ENCODE results near the gene SYNGR3. TPM values are rescaled to one million over a fixed set of nuclear protein-coding genes. Genes with fewer than 3 reads are reported as not detected.

SYNGR3 gene
- total and polyA plus RNA-seq, 2 of the 13 experiments (the other 11 are each of a cell fraction or from before 2014, with no cell fraction given): 0.97 to 5.7 TPM

GRCh38 chr16:2009791-2010510 lies 20.2 kb downstream of the SYNGR3 start, which contains the start of gene ZNF598 (continued):
- no peak for TF ChIP-seq SOX5 (CRISPR knock-in tag; IDR thresholded peaks at IDR 0.05; ENCODE audit: borderline replicate concordance)
- TF ChIP-seq, protein P1, sequence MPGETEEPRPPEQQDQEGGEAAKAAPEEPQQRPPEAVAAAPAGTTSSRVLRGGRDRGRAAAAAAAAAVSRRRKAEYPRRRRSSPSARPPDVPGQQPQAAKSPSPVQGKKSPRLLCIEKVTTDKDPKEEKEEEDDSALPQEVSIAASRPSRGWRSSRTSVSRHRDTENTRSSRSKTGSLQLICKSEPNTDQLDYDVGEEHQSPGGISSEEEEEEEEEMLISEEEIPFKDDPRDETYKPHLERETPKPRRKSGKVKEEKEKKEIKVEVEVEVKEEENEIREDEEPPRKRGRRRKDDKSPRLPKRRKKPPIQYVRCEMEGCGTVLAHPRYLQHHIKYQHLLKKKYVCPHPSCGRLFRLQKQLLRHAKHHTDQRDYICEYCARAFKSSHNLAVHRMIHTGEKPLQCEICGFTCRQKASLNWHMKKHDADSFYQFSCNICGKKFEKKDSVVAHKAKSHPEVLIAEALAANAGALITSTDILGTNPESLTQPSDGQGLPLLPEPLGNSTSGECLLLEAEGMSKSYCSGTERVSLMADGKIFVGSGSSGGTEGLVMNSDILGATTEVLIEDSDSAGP (CRISPR knock-in tag; IDR thresholded peaks at IDR 0.05; ENCODE audit: borderline replicate concordance): peak; percentile 81; the same call in 1 of the 2 replicates
- TF ChIP-seq ZNF33A (CRISPR knock-in tag; IDR thresholded peaks at IDR 0.05; ENCODE audit: borderline replicate concordance): no peak
- peak; percentile 95 for TF ChIP-seq ZNF687 (CRISPR knock-in tag; IDR thresholded peaks at IDR 0.05)
- TF ChIP-seq ISX (CRISPR knock-in tag; conservative IDR thresholded peaks at IDR 0.05): no peak
- no peak for TF ChIP-seq ZNF331 (CRISPR knock-in tag; IDR thresholded peaks at IDR 0.05)
- peak; percentile 51 for TF ChIP-seq NR2C2 (CRISPR knock-in tag; IDR thresholded peaks at IDR 0.05; ENCODE audit: borderline replicate concordance)
- no peak for TF ChIP-seq CHCHD3 (CRISPR knock-in tag; IDR thresholded peaks at IDR 0.05)
- no peak for TF ChIP-seq ZFP36L2 (CRISPR knock-in tag; IDR thresholded peaks at IDR 0.05)
- TF ChIP-seq, protein P2, sequence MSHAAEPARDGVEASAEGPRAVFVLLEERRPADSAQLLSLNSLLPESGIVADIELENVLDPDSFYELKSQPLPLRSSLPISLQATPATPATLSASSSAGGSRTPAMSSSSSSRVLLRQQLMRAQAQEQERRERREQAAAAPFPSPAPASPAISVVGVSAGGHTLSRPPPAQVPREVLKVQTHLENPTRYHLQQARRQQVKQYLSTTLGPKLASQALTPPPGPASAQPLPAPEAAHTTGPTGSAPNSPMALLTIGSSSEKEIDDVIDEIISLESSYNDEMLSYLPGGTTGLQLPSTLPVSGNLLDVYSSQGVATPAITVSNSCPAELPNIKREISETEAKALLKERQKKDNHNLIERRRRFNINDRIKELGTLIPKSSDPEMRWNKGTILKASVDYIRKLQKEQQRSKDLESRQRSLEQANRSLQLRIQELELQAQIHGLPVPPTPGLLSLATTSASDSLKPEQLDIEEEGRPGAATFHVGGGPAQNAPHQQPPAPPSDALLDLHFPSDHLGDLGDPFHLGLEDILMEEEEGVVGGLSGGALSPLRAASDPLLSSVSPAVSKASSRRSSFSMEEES (CRISPR knock-in tag; IDR thresholded peaks at IDR 0.05): no peak
- TF ChIP-seq FIP1L1 (IDR thresholded peaks at IDR 0.05; ENCODE audit: borderline replicate concordance, insufficient read depth, low read depth, low read length): no peak
- peak; percentile 30 for TF ChIP-seq RXRA (CRISPR knock-in tag; IDR thresholded peaks at IDR 0.05)
- TF ChIP-seq FOSL2 (CRISPR knock-in tag; IDR thresholded peaks at IDR 0.05): no peak
- no peak for TF ChIP-seq MTF1 (CRISPR knock-in tag; IDR thresholded peaks at IDR 0.05)
- TF ChIP-seq ISL2 (CRISPR knock-in tag; IDR thresholded peaks at IDR 0.05): peak; percentile 33; the same call in 1 of the 2 replicates
- TF ChIP-seq TBX2 (CRISPR knock-in tag; IDR thresholded peaks at IDR 0.05; ENCODE audit: borderline replicate concordance): no peak; the same call in 1 of the 2 replicates
- peak; percentile 34; the same call in 1 of the 2 replicates for TF ChIP-seq ZNF616 (CRISPR knock-in tag; IDR thresholded peaks at IDR 0.05; ENCODE audit: low read depth)
- TF ChIP-seq, protein P3, sequence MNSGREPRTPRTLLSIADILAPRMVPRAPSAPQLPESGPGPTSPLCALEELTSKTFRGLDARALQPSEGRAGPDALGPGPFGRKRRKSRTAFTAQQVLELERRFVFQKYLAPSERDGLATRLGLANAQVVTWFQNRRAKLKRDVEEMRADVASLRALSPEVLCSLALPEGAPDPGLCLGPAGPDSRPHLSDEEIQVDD (CRISPR knock-in tag; IDR thresholded peaks at IDR 0.05; ENCODE audit: borderline replicate concordance): no peak

Data from HepG2 (cell line).